GM21737 (cell line): ENCODE measurements around the gene TTC23L.
"Not testable (repeated sequence)": the region's sequence is repeated elsewhere in the genome, so short reads cannot be mapped to it uniquely, and the experiment has no call there.

ENCODE experiments used
- ATAC-seq: cut with Tn5 transposase; IDR thresholded peaks from one replicate; pipeline ENCODE4 v1.9.1; 2021; ENCODE audit warnings: mild to moderate bottlenecking, moderate library complexity; ENCODE audit not compliant: unreplicated experiment

TTC23L gene, protein sequence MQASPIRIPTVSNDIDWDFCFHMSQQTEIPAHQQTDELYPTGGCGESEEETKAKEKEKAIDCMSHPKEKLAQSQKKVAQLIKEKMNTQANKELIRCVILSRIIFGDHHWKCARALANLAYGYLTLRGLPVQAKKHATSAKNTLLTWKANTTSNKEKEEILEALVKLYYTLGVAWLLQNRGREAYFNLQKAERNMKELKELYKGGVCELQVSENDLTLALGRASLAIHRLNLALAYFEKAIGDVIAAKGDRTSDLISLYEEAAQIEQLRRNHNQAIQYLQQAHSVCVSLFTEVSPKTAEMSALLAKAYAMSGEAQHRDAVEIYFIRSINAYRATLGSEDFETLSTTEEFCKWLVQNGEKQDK

GRCh38 chr5:34838785-34839714 is at the start of gene TTC23L:
Gene TTC23L (plus strand): TSS chr5:34839164. CDS start chr5:34840672, 1,508 bp downstream.
- peak; percentile 95 for ATAC-seq

- ATAC-seq: no peak
Measured at GRCh38 chr5:34789639-34790038, 49.3 kb upstream of the TTC23L start.

DNA sequence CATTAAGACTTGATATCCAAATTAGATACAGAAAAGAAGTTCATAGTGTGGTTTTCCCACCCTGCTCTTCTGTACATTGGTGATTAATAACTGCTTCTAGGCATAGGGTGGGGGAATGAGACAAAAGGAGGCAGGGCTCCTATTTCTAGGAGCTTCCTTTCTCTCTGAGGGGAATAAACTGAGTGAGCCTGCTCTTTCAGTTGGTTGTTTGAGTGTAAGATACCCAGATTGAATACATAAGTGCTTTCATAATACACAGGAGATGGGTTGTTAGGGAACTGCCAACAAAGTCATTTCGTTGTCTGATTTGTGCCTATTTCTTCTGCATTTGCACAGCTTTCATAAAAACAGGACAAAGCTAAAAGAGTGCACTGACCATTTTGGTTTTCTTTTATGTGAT is 48.9 kb upstream of the TTC23L start:
- ATAC-seq: no peak

DNA sequence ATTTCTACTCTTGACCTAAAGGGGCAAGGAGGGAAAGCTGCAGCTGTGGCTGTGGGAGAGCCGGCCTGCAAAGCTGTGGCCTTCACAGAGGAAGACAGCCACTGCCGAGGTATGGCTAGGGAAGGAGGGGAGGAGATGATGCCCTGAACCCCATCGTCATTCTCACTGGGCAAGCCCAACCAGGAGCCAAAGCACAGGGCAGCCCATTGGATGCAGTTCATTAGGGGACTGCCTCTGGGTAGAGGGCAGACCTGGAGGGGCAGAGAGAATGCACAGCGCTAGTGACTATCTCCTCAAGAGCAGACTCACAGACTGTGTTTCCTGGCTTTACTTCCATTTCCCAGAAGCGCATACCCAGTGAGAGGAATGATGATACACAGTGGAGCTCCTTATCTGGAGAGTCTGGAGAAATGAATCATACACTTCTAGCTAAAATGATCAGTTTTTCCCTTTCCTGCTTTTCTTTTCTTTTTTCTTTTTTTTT is 47.2 kb upstream of the TTC23L start:
- no peak for ATAC-seq

GRCh38 chr5:34802834-34803563 is 36.0 kb upstream of the TTC23L start:
- no peak for ATAC-seq

DNA sequence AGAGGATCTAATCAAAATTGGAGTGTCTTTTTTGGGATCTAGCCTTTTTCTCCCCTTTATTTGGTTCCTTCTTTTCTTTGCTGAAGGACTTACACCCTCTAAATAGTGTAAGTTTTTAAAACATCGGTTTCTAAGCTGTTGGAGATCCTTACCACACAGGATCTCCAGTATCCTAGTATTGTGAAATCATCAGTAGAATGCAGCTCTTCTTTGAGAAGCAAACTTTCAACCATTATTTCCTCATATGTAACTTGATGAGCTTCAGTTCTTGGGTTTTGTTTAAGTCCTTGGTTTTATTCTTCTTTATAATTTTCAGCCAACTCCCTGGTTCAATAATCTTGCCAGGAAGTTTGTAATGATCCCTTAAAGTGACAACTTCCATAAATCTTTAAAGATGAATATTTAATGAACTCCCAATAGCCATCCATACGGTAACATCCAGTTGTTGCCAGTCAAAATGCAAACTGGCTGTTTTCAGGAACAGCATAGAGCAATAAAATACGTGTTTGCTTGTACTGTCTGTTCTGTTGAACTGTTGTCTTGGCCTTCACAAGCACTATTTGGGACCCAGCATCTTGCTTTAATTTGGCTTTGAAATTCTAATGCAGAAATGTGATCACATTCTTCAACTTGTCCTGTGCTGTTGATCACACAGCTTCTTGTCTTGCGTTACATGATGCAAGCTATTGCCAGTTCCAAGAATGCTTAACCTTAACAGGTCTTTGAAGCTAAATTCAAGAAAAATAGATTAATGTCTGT is 34.8 kb upstream of the TTC23L start:
- no peak for ATAC-seq

DNA sequence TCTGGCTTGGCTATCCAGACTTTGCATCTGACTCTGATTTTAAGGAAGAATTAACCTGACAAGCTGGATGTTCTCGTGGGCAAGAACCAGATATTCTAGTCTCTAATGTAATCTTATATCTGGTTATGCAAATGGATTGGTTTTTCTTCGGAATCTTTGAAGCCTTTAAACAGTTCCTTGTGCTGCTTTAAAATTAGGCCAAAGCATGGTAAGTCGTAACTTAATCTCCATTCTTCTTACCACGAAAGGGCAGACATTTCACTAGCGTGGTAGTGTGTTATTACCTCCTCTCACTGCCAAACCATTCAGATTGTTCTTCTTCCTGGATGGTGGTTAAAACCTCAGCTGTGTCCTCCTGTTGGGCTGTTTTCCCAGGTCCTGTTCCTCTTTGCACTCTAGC is 34.1 kb upstream of the TTC23L start:
- ATAC-seq: no peak

DNA sequence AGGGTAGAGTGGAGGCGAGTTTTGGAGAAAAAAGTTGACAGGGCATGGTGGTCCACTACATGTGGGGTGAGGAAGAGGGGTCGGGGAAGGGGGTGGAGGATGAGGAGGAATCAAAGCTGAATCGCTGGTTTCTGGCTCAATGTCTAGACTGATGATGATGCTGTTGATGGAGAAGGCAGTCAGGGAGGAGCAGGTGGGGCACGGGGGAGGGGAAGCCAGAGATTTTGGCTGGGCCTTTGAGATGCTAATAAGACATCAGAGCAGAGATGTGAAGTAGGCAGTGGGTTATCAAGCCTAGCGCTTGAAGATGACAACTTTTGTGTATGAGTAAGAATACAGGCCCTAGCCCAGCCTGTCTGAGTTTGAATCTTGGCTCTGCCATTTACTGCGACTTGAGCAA is 32.4 kb upstream of the TTC23L start:
- no peak for ATAC-seq

DNA sequence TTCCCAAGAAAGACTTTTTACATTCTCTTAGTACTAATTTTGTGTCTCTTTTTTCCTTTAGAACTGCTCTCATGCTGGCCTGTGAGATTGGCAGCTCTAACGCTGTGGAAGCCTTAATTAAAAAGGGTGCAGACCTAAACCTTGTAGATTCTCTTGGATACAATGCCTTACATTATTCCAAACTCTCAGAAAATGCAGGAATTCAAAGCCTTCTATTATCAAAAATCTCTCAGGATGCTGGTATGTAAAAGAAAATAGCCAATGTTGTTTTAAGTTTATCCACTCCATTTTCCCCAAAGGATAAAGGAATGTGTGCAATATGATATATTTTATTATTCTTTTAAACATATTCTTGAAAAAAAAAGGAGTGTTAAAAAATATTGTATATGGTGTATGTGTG is 27.3 kb upstream of the TTC23L start:
- ATAC-seq: no peak

GRCh38 chr5:34813509-34813908 is 25.5 kb upstream of the TTC23L start:
- ATAC-seq: no peak

DNA sequence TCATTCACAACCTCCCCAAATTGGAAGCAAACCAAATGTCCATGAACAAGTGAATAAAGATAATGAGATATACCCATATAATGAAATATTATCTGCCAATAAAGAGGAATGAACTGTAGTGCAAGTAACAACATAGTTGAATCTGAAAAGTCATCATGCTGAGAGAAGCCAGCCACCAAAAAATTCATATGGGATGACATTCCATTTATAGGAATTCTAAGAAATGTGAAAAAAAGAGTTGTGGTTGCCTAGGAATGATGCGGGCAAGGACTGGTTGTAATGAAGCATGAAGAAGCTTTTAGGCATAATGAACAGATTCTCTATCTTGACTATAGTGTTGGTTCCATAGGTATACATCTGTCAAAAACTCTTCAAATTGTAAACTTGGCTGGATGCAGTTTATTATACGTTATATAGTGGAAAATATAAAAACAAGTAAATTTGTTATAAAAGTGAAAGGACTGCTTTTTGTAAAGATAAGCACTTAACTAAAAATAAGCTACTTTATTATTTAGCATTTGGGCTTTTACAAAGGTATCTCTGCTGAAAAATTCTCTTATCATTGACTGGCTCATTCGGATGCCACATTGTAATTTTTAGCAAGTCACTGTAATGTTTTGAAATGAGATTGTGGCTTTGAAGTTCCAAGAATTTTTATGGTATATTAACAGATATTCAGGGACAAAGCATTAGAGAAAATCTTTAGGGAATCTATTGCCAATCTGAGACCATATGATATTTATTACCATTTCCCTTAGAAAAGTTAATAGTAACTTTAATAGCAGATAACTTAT is 21.2 kb upstream of the TTC23L start:
- no peak for ATAC-seq

DNA sequence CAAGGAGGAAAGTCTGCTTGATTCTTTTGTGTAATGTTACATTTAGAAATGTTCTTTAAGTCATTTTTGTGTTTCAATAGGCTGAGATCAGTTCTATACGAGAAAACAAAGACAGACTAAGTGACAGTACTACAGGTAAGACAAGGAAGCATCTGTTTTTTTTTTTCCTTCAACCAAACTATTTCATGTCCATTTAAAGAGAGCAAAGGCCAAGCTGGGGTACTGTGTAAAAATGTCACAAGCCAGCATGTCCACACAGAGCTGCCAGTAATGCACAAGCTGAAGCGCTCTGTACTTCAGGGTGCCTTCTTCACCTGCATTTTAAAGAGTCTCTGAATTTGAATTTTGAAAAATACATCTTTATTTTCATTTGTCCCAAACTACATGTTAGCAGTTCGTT is 20.2 kb upstream of the TTC23L start:
- ATAC-seq: no peak

DNA sequence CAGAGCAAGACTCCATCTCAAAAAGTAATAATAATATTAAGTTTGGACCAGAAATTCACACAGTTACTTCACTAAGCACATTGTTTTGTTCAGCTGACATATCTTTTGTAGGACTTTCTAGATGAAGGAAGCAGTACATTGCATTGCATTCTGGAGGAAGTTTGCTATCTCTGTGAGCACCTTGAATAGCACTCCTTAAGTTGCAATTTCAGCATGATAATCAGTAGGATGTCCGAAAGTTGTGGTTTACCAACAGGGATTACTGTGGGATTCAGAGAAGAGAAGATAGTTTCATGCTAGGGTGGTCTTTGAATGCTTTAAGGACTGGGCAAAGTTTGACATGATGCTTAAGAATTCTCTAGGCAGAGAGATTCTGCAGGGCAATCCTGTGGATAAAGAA is 18.4 kb upstream of the TTC23L start:
- no peak for ATAC-seq

- ATAC-seq: no peak
Measured at GRCh38 chr5:34822956-34823715, 15.8 kb upstream of the TTC23L start.

- no peak for ATAC-seq
Measured at GRCh38 chr5:34826347-34826746, 12.6 kb upstream of the TTC23L start.

GRCh38 chr5:34827588-34828506 is 11.1 kb upstream of the TTC23L start:
- no peak for ATAC-seq

GRCh38 chr5:34830827-34831226 is 8.1 kb upstream of the TTC23L start:
- not testable (repeated sequence) for ATAC-seq

GRCh38 chr5:34831303-34831702 is 7.7 kb upstream of the TTC23L start:
- no peak for ATAC-seq
